ENCODE data around the gene CELF4.

The CELF4 gene

GRCh38 chr18:37571266-37571665 lies 5.7 kb upstream of the CELF4 start:
- TF ChIP-seq TAF1 (IDR thresholded peaks at IDR 0.05; ENCODE audit: borderline replicate concordance, low read depth, low read length) (no peak), POLR2A (IDR thresholded peaks at IDR 0.05; ENCODE audit: low read depth, low read length) (no peak), POLR2AphosphoS5 (IDR thresholded peaks at IDR 0.05; ENCODE audit: low read depth, low read length) (no peak)
- FAIRE-seq (no peak), DNase-seq (ENCODE audit: insufficient read length) (no peak)

- DNase-seq (ENCODE audit: insufficient read length) (no peak), FAIRE-seq (no peak)
- TF ChIP-seq TAF1 (IDR thresholded peaks at IDR 0.05; ENCODE audit: borderline replicate concordance, low read depth, low read length) (no peak), POLR2AphosphoS5 (IDR thresholded peaks at IDR 0.05; ENCODE audit: low read depth, low read length) (no peak), POLR2A (IDR thresholded peaks at IDR 0.05; ENCODE audit: low read depth, low read length) (no peak)
Measured at GRCh38 chr18:37570336-37570930, 4.8 kb upstream of the CELF4 start.

- DNase-seq (ENCODE audit: insufficient read length) = no peak
- TF ChIP-seq POLR2AphosphoS5 (IDR thresholded peaks at IDR 0.05; ENCODE audit: low read depth, low read length) = no peak
- TF ChIP-seq TAF1 (IDR thresholded peaks at IDR 0.05; ENCODE audit: borderline replicate concordance, low read depth, low read length) = no peak
- no peak for TF ChIP-seq POLR2A (IDR thresholded peaks at IDR 0.05; ENCODE audit: low read depth, low read length)
- no peak for FAIRE-seq
Measured at GRCh38 chr18:37568671-37569070, 3.1 kb upstream of the CELF4 start.

GRCh38 chr18:37567994-37568359 lies 2.4 kb upstream of the CELF4 start:
- FAIRE-seq (no peak), DNase-seq (ENCODE audit: insufficient read length) (no peak)
- no peak for TF ChIP-seq TAF1 (IDR thresholded peaks at IDR 0.05; ENCODE audit: borderline replicate concordance, low read depth, low read length)

GRCh38 chr18:37567061-37567993 lies 1.7 kb upstream of the CELF4 start:
- FAIRE-seq (no peak), DNase-seq (ENCODE audit: insufficient read length) (no peak)
- TF ChIP-seq TAF1 (IDR thresholded peaks at IDR 0.05; ENCODE audit: borderline replicate concordance, low read depth, low read length) (no peak), POLR2AphosphoS5 (IDR thresholded peaks at IDR 0.05; ENCODE audit: low read depth, low read length) (no peak), POLR2A (IDR thresholded peaks at IDR 0.05; ENCODE audit: low read depth, low read length) (no peak)

GRCh38 chr18:37566479-37567060 lies 972 bp upstream of the CELF4 start:
- no peak for DNase-seq (ENCODE audit: insufficient read length)
- no peak for FAIRE-seq
- TF ChIP-seq POLR2A (IDR thresholded peaks at IDR 0.05; ENCODE audit: low read depth, low read length) = no peak
- TF ChIP-seq TAF1 (IDR thresholded peaks at IDR 0.05; ENCODE audit: borderline replicate concordance, low read depth, low read length) = no peak
- no peak for TF ChIP-seq POLR2AphosphoS5 (IDR thresholded peaks at IDR 0.05; ENCODE audit: low read depth, low read length)

GRCh38 chr18:37565977-37566478 lies 430 bp upstream of the CELF4 start:
- no peak for DNase-seq (ENCODE audit: insufficient read length)
- TF ChIP-seq POLR2AphosphoS5 (IDR thresholded peaks at IDR 0.05; ENCODE audit: low read depth, low read length) = no peak
- TF ChIP-seq POLR2A (IDR thresholded peaks at IDR 0.05; ENCODE audit: low read depth, low read length) = no peak
- no peak for TF ChIP-seq TAF1 (IDR thresholded peaks at IDR 0.05; ENCODE audit: borderline replicate concordance, low read depth, low read length)
- no peak for FAIRE-seq

GRCh38 chr18:37564711-37565100 lies 892 bp downstream of the CELF4 start:
- DNase-seq (ENCODE audit: insufficient read length) (no peak), FAIRE-seq (no peak)
- TF ChIP-seq POLR2AphosphoS5 (IDR thresholded peaks at IDR 0.05; ENCODE audit: low read depth, low read length) (no peak), TAF1 (IDR thresholded peaks at IDR 0.05; ENCODE audit: borderline replicate concordance, low read depth, low read length) (no peak), POLR2A (IDR thresholded peaks at IDR 0.05; ENCODE audit: low read depth, low read length) (no peak)

- TF ChIP-seq POLR2AphosphoS5 (IDR thresholded peaks at IDR 0.05; ENCODE audit: low read depth, low read length) = no peak
- no peak for TF ChIP-seq TAF1 (IDR thresholded peaks at IDR 0.05; ENCODE audit: borderline replicate concordance, low read depth, low read length)
- TF ChIP-seq POLR2A (IDR thresholded peaks at IDR 0.05; ENCODE audit: low read depth, low read length) = no peak
- DNase-seq (ENCODE audit: insufficient read length) (no peak), FAIRE-seq (no peak)
Measured at GRCh38 chr18:37563931-37564392, 1.6 kb downstream of the CELF4 start.

- TF ChIP-seq POLR2A (IDR thresholded peaks at IDR 0.05; ENCODE audit: low read depth, low read length) (no peak), POLR2AphosphoS5 (IDR thresholded peaks at IDR 0.05; ENCODE audit: low read depth, low read length) (no peak), TAF1 (IDR thresholded peaks at IDR 0.05; ENCODE audit: borderline replicate concordance, low read depth, low read length) (no peak)
- FAIRE-seq (no peak), DNase-seq (ENCODE audit: insufficient read length) (no peak)
Measured at GRCh38 chr18:37561986-37562385, 3.6 kb downstream of the CELF4 start.

- DNase-seq (ENCODE audit: insufficient read length) (no peak), FAIRE-seq (no peak)
- TF ChIP-seq POLR2AphosphoS5 (IDR thresholded peaks at IDR 0.05; ENCODE audit: low read depth, low read length) (no peak), POLR2A (IDR thresholded peaks at IDR 0.05; ENCODE audit: low read depth, low read length) (no peak), TAF1 (IDR thresholded peaks at IDR 0.05; ENCODE audit: borderline replicate concordance, low read depth, low read length) (no peak)
Measured at GRCh38 chr18:37560003-37560402, 5.6 kb downstream of the CELF4 start.

All from GM12892 (cell line).